ENCODE data around the gene IL17RE. TPM values are rescaled to one million over a fixed set of nuclear protein-coding genes. Genes with fewer than 3 reads are reported as not detected.
A peak's percentile ranks its signal among the peaks of the same experiment; 100 is the strongest.

IL17RE gene
- total and polyA plus RNA-seq, 9 of the 15 experiments (the other 6 are each of a cell fraction or from before 2014, with no cell fraction given), result 0.32 to 1.9 (median 0.51) TPM; not detected in 4

DNA sequence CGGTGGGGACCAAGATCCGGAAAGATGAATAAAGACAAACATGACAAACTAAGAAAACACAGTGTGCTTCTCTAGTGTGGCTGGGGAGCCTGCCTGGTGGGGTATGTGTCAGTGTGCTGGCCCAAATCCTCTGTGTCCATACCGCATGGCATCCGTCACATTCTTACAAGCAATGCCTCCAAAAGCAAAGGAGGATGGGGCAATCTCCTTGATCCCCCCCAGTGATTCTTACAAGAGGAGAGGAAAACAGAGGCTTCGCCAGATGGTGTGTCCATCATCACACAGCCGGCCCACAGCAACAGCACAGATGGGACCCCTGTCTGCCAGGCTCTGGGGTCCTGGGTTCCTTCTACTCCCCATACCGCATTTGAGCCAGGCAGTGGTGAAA is 13.7 kb downstream of the IL17RE start (continued):
- TF ChIP-seq, protein P1, sequence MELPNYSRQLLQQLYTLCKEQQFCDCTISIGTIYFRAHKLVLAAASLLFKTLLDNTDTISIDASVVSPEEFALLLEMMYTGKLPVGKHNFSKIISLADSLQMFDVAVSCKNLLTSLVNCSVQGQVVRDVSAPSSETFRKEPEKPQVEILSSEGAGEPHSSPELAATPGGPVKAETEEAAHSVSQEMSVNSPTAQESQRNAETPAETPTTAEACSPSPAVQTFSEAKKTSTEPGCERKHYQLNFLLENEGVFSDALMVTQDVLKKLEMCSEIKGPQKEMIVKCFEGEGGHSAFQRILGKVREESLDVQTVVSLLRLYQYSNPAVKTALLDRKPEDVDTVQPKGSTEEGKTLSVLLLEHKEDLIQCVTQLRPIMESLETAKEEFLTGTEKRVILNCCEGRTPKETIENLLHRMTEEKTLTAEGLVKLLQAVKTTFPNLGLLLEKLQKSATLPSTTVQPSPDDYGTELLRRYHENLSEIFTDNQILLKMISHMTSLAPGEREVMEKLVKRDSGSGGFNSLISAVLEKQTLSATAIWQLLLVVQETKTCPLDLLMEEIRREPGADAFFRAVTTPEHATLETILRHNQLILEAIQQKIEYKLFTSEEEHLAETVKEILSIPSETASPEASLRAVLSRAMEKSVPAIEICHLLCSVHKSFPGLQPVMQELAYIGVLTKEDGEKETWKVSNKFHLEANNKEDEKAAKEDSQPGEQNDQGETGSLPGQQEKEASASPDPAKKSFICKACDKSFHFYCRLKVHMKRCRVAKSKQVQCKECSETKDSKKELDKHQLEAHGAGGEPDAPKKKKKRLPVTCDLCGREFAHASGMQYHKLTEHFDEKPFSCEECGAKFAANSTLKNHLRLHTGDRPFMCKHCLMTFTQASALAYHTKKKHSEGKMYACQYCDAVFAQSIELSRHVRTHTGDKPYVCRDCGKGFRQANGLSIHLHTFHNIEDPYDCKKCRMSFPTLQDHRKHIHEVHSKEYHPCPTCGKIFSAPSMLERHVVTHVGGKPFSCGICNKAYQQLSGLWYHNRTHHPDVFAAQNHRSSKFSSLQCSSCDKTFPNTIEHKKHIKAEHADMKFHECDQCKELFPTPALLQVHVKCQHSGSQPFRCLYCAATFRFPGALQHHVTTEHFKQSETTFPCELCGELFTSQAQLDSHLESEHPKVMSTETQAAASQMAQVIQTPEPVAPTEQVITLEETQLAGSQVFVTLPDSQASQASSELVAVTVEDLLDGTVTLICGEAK (IDR thresholded peaks at IDR 0.05), result 0 out of 2 replicates have a peak, but pooled peaks have one; percentile 19
- TF ChIP-seq, protein P1 (CRISPR knock-in tag; IDR thresholded peaks at IDR 0.05), result no peak
- TF ChIP-seq COPS2 (conservative IDR thresholded peaks at IDR 0.05) (no peak), KDM1A (IDR thresholded peaks at IDR 0.05) (no peak), SMC3 (conservative IDR thresholded peaks at IDR 0.05; ENCODE audit: insufficient read depth, low read depth, low read length) (no peak)
- TF ChIP-seq, protein P2, sequence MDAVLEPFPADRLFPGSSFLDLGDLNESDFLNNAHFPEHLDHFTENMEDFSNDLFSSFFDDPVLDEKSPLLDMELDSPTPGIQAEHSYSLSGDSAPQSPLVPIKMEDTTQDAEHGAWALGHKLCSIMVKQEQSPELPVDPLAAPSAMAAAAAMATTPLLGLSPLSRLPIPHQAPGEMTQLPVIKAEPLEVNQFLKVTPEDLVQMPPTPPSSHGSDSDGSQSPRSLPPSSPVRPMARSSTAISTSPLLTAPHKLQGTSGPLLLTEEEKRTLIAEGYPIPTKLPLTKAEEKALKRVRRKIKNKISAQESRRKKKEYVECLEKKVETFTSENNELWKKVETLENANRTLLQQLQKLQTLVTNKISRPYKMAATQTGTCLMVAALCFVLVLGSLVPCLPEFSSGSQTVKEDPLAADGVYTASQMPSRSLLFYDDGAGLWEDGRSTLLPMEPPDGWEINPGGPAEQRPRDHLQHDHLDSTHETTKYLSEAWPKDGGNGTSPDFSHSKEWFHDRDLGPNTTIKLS (IDR thresholded peaks at IDR 0.05; ENCODE audit: borderline replicate concordance, low read depth), result 0 out of 2 replicates have a peak, but pooled peaks have one; percentile 3

Data from K562 (cell line).